Neural cell (in vitro differentiated cells): ENCODE measurements around the gene LSAMP. TPM values are rescaled to one million over a fixed set of nuclear protein-coding genes. Genes with fewer than 3 reads are reported as not detected.

Source experiments
- H2AFZ ChIP-seq: fragments of 200-600, 300-800 bp; sonication (generic), shearing (Covaris generic); 2 replicates; pipeline ENCODE4 v1.6.0; 2014; ENCODE audit warnings: low read depth, mild to moderate bottlenecking, antibody characterized with exemption, low read length, moderate library complexity
- H3F3A ChIP-seq: fragments of 200-600 bp; shearing (Covaris generic); 2 replicates; pipeline ENCODE4 v1.6.1; 2016; ENCODE audit warnings: mild to moderate bottlenecking, moderate library complexity, mixed read lengths, antibody characterized with exemption, low read length; ENCODE audit not compliant: insufficient read depth, poor library complexity, severe bottlenecking
- H3K27ac ChIP-seq: fragments of 200-600, 300-800 bp; sonication (generic), shearing (Covaris generic); 2 replicates; pipeline ENCODE4 v1.5.1; 2014; ENCODE audit warnings: mild to moderate bottlenecking, low read length, moderate library complexity
- H3K27me3 ChIP-seq: fragments of 300-800, 200-600 bp; sonication (generic), shearing (Covaris generic); 2 replicates; pipeline ENCODE4 v1.6.0; 2014; ENCODE audit warnings: mild to moderate bottlenecking, low read depth, low read length, moderate library complexity; ENCODE audit not compliant: insufficient read depth
- H3K36me3 ChIP-seq: fragments of 300-800, 200-600 bp; sonication (generic), shearing (Covaris generic); 2 replicates; pipeline ENCODE4 v1.5.1; 2014; ENCODE audit warnings: mild to moderate bottlenecking, antibody characterized with exemption, low read length, moderate library complexity; ENCODE audit not compliant: insufficient read depth
- H3K4me2 ChIP-seq: fragments of 300-800, 200-600 bp; sonication (generic), shearing (Covaris generic); 2 replicates; pipeline ENCODE4 v1.6.0; 2014; ENCODE audit warnings: mild to moderate bottlenecking, low read length
- H3K4me3 ChIP-seq: fragments of 300-800, 200-600 bp; sonication (generic), shearing (Covaris generic); 2 replicates; pipeline ENCODE4 v1.5.1; 2014; ENCODE audit warnings: mild to moderate bottlenecking, low read length, moderate library complexity
- H3K79me2 ChIP-seq: fragments of 200-600 bp; shearing (Covaris generic); replicated peaks from 2 replicates; pipeline ENCODE4 v1.6.0; 2014; ENCODE audit warnings: mild to moderate bottlenecking, low read length, moderate library complexity; ENCODE audit not compliant: insufficient read depth
- H3K9ac ChIP-seq: fragments of 300-800, 200-600 bp; sonication (generic), shearing (Covaris generic); 2 replicates; pipeline ENCODE4 v1.6.1; 2016; ENCODE audit warnings: mild to moderate bottlenecking, low read length, mixed read lengths
- H3K9me2 ChIP-seq: fragments of 200-600 bp; shearing (Covaris generic); 2 replicates; pipeline ENCODE4 v1.6.1; 2016; ENCODE audit warnings: mild to moderate bottlenecking, low read length, mixed read lengths; ENCODE audit not compliant: insufficient read depth
- H3K9me3 ChIP-seq: fragments of 200-600, 300-800 bp; sonication (generic), shearing (Covaris generic); 2 replicates; pipeline ENCODE4 v1.6.1; 2016; ENCODE audit warnings: mild to moderate bottlenecking, mixed run types, low read length, moderate library complexity, mixed read lengths
- H4K20me1 ChIP-seq: fragments of 200-600 bp; shearing (Covaris generic); 2 replicates; pipeline ENCODE4 v1.6.1; 2016; ENCODE audit warnings: mild to moderate bottlenecking, mixed run types; ENCODE audit not compliant: insufficient read depth
- CTCF ChIP-seq: fragments of 450-650 bp; IDR thresholded peaks from 2 replicates; pipeline ENCODE4 v1.5.1; 2014; ENCODE audit warnings: antibody characterized with exemption, mild to moderate bottlenecking, moderate library complexity; ENCODE audit not compliant: poor library complexity, severe bottlenecking
- EP300 ChIP-seq: fragments of 450-650 bp; conservative IDR thresholded peaks from 2 replicates; pipeline ENCODE4 v1.6.1; 2014; ENCODE audit warnings: antibody characterized with exemption, mild to moderate bottlenecking, moderate library complexity; ENCODE audit not compliant: poor library complexity, severe bottlenecking
- EZH2 ChIP-seq: fragments of 200-600, 300-800 bp; shearing (Covaris generic), sonication (generic); IDR thresholded peaks from 2 replicates; pipeline ENCODE4 v1.6.1; 2014; ENCODE audit warnings: antibody characterized with exemption, low read length, borderline replicate concordance, mild to moderate bottlenecking; ENCODE audit not compliant: insufficient read depth, poor library complexity, severe bottlenecking
- MXI1 ChIP-seq: fragments of 450-650 bp; conservative IDR thresholded peaks from 2 replicates; pipeline ENCODE4 v1.6.1; 2014; ENCODE audit warnings: antibody characterized with exemption, mild to moderate bottlenecking; ENCODE audit not compliant: poor library complexity, severe bottlenecking
- POLR2AphosphoS5 ChIP-seq: IDR thresholded peaks from 2 replicates; pipeline ENCODE4 v1.6.1; 2012
- RAD21 ChIP-seq: fragments of 450-650 bp; conservative IDR thresholded peaks from 2 replicates; pipeline ENCODE4 v1.6.1; 2014; ENCODE audit warnings: antibody characterized with exemption, mild to moderate bottlenecking, moderate library complexity
- REST ChIP-seq: IDR thresholded peaks from 2 replicates; pipeline ENCODE4 v1.6.1; 2012; ENCODE audit warnings: borderline replicate concordance
- SMC3 ChIP-seq: fragments of 450-650 bp; conservative IDR thresholded peaks from 2 replicates; pipeline ENCODE4 v1.6.1; 2014; ENCODE audit warnings: antibody characterized with exemption, mild to moderate bottlenecking, moderate library complexity; ENCODE audit not compliant: poor library complexity
- TAF1 ChIP-seq: IDR thresholded peaks from 2 replicates; pipeline ENCODE4 v1.6.1; 2012; ENCODE audit warnings: low read depth
- polyA plus RNA-seq: library from polyadenylated mRNA; depleted of rRNA; stranded (reverse); fragments of >200 nt; gene quantifications from 2 replicates; pipeline ENCODE4 v1.2.3, GENCODE V29; 2014

Gene LSAMP
- polyA plus RNA-seq, 1 donor from 2014 or later: 93.6 TPM

- no peaks in the 10 kb centered on the region for H3K9me2 ChIP-seq
- H3F3A ChIP-seq: no peaks in the 10 kb centered on the region
- no peaks in the 10 kb centered on the region for H3K9me3 ChIP-seq
- H3K4me2 ChIP-seq: no peak overlapping the region
- no peak for TF ChIP-seq SMC3
- TF ChIP-seq EP300: no peak
- TF ChIP-seq RAD21: no peak
- TF ChIP-seq TAF1: no peak
- TF ChIP-seq POLR2AphosphoS5: no peak
- no peak for TF ChIP-seq MXI1
- TF ChIP-seq CTCF: no peak
- no peak for TF ChIP-seq EZH2
- TF ChIP-seq REST: no peak
- H2AFZ ChIP-seq: no peak overlapping the region
- no peaks in the 10 kb centered on the region for H3K79me2 ChIP-seq
- H3K9ac ChIP-seq: no peak overlapping the region
- no peaks in the 10 kb centered on the region for H3K27me3 ChIP-seq
- H3K27ac ChIP-seq: no peak overlapping the region
- no peak overlapping the region for H3K4me3 ChIP-seq
- H4K20me1 ChIP-seq: no peaks in the 10 kb centered on the region
- H3K36me3 ChIP-seq: no peaks in the 10 kb centered on the region
Measured at GRCh38 chr3:116408473-116408872, 36.8 kb downstream of the LSAMP start.

- Histone ChIP-seq H3K9me3 (no peaks in the 10 kb centered on the region), H3K27ac (no peak overlapping the region), H3K79me2 (no peaks in the 10 kb centered on the region)
Measured at GRCh38 chr3:116405231-116405630, 40.1 kb downstream of the LSAMP start.

GRCh38 chr3:116399701-116400226, 45.5 kb downstream of the LSAMP start:
- H3K9ac ChIP-seq: no peak overlapping the region
- H3K36me3 ChIP-seq: no peaks in the 10 kb centered on the region
- no peak overlapping the region for H3K4me3 ChIP-seq
- no peaks in the 10 kb centered on the region for H3K9me2 ChIP-seq
- no peaks in the 10 kb centered on the region for H3K27me3 ChIP-seq
- H3F3A ChIP-seq: no peaks in the 10 kb centered on the region
- no peaks in the 10 kb centered on the region for H4K20me1 ChIP-seq
- H3K4me2 ChIP-seq: no peak overlapping the region
- no peaks in the 10 kb centered on the region for H3K9me3 ChIP-seq
- no peaks in the 10 kb centered on the region for H3K79me2 ChIP-seq
- TF ChIP-seq REST: no peak
- no peak for TF ChIP-seq EP300
- no peak overlapping the region for H3K27ac ChIP-seq
- no peak overlapping the region for H2AFZ ChIP-seq

More at GRCh38 chr3:116405231-116405630, 40.1 kb downstream of the LSAMP start:
- no peaks in the 10 kb centered on the region for H4K20me1 ChIP-seq
- no peaks in the 10 kb centered on the region for H3K9me2 ChIP-seq
- H3F3A ChIP-seq: no peaks in the 10 kb centered on the region
- TF ChIP-seq MXI1: no peak
- no peak overlapping the region for H3K4me2 ChIP-seq
- no peaks in the 10 kb centered on the region for H3K27me3 ChIP-seq
- no peaks in the 10 kb centered on the region for H3K36me3 ChIP-seq
- H2AFZ ChIP-seq: no peak overlapping the region
- no peak overlapping the region for H3K9ac ChIP-seq
- H3K4me3 ChIP-seq: no peak overlapping the region
